GM12878 (cell line): ENCODE measurements around the gene FAM120B.

Experiments
- ELK1 ChIP-seq: IDR thresholded peaks from 2 replicates; pipeline ENCODE4 v1.6.1; 2012; ENCODE audit warnings: low read depth, low read length, improper control_type of control experiment
- NFXL1 ChIP-seq: fragments of 450-650 bp; IDR thresholded peaks from 2 replicates; pipeline ENCODE4 v1.6.1; 2017; ENCODE audit warnings: antibody characterized with exemption, mild to moderate bottlenecking, borderline replicate concordance
- ZBED1 ChIP-seq: IDR thresholded peaks from 2 replicates; pipeline ENCODE4 v1.6.1; 2016; ENCODE audit warnings: borderline replicate concordance
- TF ChIP-seq, protein P1 (sequence below), 3 experiments: IDR thresholded peaks in 2 of 3; conservative IDR thresholded peaks in 1 of 3; 2 replicates each; pipeline ENCODE4 v1.5.1; 2011; ENCODE audit warnings: low read depth in 3 of 3, low read length in 3 of 3, mild to moderate bottlenecking in 3 of 3, control low read depth in 2 of 3, moderate library complexity in 2 of 3, inconsistent platforms in 1 of 3, mixed read lengths in 1 of 3; ENCODE audit not compliant: control insufficient read depth in 2 of 3, insufficient read depth in 1 of 3; ENCODE audit errors: extremely low read depth in 1 of 3

GRCh38 chr6:170279977-170280688 lies 26.4 kb upstream of the FAM120B start:
- TF ChIP-seq NFXL1 (no peak), ELK1 (no peak), ZBED1 (no peak)
- TF ChIP-seq, protein P1, sequence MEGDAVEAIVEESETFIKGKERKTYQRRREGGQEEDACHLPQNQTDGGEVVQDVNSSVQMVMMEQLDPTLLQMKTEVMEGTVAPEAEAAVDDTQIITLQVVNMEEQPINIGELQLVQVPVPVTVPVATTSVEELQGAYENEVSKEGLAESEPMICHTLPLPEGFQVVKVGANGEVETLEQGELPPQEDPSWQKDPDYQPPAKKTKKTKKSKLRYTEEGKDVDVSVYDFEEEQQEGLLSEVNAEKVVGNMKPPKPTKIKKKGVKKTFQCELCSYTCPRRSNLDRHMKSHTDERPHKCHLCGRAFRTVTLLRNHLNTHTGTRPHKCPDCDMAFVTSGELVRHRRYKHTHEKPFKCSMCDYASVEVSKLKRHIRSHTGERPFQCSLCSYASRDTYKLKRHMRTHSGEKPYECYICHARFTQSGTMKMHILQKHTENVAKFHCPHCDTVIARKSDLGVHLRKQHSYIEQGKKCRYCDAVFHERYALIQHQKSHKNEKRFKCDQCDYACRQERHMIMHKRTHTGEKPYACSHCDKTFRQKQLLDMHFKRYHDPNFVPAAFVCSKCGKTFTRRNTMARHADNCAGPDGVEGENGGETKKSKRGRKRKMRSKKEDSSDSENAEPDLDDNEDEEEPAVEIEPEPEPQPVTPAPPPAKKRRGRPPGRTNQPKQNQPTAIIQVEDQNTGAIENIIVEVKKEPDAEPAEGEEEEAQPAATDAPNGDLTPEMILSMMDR (IDR thresholded peaks at IDR 0.05 in 2 of 3, conservative IDR thresholded peaks at IDR 0.05 in 1 of 3; ENCODE audit: control insufficient read depth in 2 of 3, extremely low read depth in 1 of 3, insufficient read depth in 1 of 3, low read depth in 3 of 3, low read length in 3 of 3): no peak
